HFF-Myc (cell line): ENCODE measurements around the gene ACER3.
"Not testable (repeated sequence)": the region's sequence is repeated elsewhere in the genome, so short reads cannot be mapped to it uniquely, and the experiment has no call there.

Experiments
- DNase-seq: peaks from one replicate; pipeline ENCODE4 v3.0.0-alpha.2; 2011; ENCODE audit warnings: low read depth; ENCODE audit errors: extremely low read depth
- H3K4me3 ChIP-seq: replicated peaks from 2 replicates; pipeline ENCODE4 v1.5.1; 2011; ENCODE audit warnings: low read depth, mild to moderate bottlenecking, control low read depth, low read length
- TF ChIP-seq, protein P1 (sequence below): IDR thresholded peaks from 2 replicates; pipeline ENCODE4 v1.5.1; 2012; ENCODE audit warnings: mild to moderate bottlenecking, low read depth, low read length, control low read depth; ENCODE audit errors: missing control alignments

The ACER3 gene

DNA sequence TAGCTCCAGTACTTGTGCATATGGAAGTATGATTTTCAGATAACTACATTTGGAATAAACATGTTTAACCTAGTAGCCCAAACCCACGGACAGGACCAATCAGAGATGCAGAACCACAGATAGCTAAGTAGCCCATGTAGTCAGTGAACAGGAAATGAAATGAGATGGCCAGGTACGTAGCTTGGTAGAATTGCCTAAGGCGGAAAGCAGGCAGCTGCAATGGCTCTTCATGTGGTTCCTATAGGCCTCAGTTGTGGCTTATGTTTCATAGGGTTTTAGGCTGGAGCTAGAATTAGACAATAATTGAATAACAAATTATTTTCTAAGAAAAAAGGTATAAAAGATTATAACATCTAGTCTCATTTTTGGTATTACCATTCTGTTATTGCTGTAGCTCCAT is 87.1 kb downstream of the ACER3 start:
- no peak for DNase-seq
- TF ChIP-seq, protein P1, sequence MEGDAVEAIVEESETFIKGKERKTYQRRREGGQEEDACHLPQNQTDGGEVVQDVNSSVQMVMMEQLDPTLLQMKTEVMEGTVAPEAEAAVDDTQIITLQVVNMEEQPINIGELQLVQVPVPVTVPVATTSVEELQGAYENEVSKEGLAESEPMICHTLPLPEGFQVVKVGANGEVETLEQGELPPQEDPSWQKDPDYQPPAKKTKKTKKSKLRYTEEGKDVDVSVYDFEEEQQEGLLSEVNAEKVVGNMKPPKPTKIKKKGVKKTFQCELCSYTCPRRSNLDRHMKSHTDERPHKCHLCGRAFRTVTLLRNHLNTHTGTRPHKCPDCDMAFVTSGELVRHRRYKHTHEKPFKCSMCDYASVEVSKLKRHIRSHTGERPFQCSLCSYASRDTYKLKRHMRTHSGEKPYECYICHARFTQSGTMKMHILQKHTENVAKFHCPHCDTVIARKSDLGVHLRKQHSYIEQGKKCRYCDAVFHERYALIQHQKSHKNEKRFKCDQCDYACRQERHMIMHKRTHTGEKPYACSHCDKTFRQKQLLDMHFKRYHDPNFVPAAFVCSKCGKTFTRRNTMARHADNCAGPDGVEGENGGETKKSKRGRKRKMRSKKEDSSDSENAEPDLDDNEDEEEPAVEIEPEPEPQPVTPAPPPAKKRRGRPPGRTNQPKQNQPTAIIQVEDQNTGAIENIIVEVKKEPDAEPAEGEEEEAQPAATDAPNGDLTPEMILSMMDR, result no peak
- no peak overlapping the region for H3K4me3 ChIP-seq

DNA sequence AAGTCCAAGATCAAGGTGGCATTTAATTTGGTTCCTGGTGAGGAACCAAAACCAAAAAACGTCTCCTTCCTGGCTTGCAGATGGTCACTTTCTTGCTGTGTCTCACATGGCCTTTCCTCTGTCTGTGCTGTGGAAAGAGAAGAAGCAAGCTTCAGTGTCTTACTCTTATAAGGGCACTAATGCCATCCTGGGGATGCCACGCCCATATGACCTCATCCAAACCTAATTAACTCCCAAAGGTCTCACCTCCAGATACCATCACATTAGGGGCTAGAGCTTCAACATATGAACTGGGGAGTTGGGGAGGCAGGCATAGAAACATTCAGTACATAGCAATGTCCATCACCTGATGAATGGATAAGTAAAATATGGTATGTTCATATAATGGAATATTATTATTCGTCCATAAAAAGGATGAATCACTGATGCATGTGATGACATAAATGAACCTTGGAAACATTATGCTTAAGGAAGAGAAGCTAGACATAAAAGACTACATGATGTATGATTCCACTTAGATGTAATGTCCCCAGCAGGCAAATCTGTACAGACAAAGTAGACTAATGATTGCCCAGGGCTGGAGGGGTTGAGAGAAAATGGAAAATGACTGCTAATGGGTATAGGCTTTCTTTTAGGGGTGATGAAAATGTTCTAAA is 94.9 kb downstream of the ACER3 start:
- TF ChIP-seq, protein P1, result no peak
- no peak overlapping the region for H3K4me3 ChIP-seq
- no peak for DNase-seq

DNA sequence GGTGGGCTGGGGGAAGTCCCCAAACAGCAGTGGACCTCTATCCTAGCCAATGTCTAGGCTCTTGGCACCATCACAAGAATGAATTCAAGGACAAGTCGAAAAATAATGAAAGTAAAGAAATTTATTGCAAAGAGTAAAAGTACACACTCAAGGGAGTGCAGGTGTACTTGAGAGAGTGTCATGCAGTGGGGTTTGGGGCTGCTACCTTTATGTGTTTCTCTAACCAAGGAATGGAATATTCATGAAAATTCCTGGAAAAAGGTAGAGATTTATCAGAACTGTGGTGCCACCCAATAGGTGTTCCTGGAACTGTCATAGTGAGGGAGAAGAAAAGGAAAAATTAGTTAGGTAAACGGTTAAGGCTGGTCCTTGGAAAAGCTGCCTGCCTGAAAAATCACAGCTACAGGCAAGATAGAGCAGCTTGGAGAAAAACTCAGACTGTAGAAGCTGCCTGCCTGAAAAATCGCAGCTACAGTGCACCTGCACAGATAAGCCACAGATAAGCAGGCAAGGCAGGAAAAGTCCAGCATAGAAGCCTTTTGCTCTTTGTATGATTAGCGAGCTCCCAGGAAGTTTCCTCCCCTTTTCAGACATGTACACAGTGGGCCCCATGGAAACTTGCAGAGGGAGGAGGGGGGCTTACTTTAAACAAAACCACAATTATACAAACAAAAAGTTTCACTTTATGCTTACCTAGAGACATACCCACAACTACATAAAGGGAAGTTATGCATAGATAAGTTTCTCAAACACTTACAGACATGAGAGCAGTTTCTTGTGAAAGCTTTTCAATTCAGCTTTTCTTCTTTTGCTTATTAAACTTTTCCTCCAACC is 102.1 kb downstream of the ACER3 start:
- no peak overlapping the region for H3K4me3 ChIP-seq
- TF ChIP-seq, protein P1, result no peak
- DNase-seq, result no peak

DNA sequence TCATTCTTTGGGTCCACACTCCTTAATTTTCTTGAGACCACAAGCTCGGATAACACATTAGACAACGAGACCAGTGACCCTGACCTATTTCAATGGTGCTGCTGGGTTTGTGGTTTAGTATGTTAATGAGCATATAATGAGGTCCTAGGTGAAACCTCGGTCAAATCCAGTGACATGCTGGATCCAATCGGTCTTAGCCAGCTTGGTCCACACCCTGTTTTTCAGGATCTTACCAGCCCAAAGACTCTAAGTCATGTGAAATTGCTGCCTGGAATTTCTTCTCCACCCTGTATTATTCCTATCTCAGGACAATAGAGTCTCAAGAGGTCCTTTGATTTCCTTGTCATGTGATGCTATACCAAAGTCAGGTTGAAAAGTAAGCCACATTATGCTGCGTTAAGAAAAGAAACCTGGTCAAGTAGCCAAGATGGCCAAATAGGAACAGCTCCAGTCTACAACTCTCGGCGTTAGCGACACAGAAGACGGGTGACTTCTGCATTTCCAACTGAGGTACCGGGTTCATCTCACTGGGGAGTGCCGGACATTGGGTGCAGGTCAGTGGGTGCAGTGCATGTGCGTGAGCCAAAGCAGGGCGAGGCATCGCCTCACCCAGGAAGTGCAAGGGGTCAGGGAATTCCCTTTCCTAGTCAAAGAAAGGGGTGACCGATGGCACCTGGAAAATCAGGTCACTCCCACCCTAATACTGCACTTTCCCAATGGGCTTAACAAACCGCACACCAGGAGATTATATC is 102.9 kb downstream of the ACER3 start:
- not testable (repeated sequence) for H3K4me3 ChIP-seq, DNase-seq

DNA sequence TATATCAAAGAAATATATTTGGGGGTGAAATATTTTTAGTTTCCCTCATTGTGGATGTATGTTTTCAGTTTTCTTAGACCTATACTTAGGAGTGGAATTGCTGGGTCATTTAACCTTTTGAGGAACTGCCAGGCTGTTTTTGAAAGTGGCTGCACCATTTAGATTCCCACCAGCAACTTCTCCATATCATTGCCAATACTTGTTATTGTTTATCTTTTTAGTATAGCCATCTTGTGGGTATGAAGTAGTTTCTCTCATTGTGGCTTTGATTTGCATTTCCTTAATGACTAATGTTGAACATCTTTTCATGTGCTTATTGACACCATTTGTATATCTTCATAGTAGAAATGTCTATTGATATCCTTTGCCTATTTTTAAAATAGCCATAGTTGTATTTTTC is 111.3 kb downstream of the ACER3 start:
- TF ChIP-seq, protein P1, result no peak
- no peak overlapping the region for H3K4me3 ChIP-seq
- no peak for DNase-seq

DNA sequence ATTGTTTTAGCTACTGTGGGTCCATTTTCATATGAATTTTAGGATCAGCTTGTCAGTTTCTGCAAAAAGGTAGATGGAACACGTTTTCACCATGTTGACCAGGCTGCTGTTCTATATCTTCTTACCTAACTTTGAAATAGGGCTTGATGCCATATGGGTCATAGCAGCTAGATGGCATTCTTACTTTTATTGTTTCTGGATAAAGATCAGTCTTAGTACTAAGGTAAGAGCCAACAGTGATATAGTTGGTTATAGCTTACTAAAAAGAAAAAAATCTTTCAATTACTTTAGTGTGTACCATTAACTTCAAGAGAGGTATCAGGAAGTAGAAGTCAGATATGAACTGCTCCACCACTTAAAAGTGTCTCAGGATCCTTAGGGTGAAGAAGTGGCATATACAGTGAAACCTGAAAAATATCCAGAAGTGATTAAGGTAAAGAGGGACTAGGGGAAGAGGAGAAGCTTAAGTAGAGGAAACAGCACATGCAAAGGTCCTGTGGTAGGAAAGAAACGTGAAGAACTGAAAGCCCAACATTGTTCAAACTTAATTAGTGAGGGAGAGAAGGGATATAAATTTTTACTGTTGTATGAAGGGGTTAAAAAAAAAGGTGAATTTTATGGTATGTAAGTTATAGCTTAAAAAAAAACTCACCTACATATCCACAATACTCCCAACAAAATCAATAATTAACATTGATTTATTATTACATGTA is 113.6 kb downstream of the ACER3 start:
- TF ChIP-seq, protein P1, result no peak
- H3K4me3 ChIP-seq, result no peak overlapping the region
- DNase-seq, result no peak
